ENCODE data around the gene TAF10. TPM values are rescaled to one million over a fixed set of nuclear protein-coding genes. Genes with fewer than 3 reads are reported as not detected.

TAF10 gene
- total RNA-seq, 3 donors from 2014 or later (not counting 1 experiment from before 2014, with no cell fraction given): 154 to 191 (median 158) TPM

GRCh38 chr11:6628526-6628925 is 16.5 kb upstream of the TAF10 start:
- H3K27me3 ChIP-seq (ENCODE audit: control insufficient read depth, insufficient read depth, low read length): no peaks in the 10 kb centered on the region
- no peak for DNase-seq
- H3K4me3 ChIP-seq (ENCODE audit: low read length): no peak overlapping the region
- Mint-ChIP-seq H3K36me3 (no peaks in the 10 kb centered on the region), H3K9me3 (no peaks in the 10 kb centered on the region), H3K4me3 (no peak overlapping the region), H3K27ac (peak overlapping the region in 1 of 2 donors; percentile 10), H3K4me1 (peaks cover 9 to 12% of the 10 kb centered on the region in 2 donors), H3K27me3 (ENCODE audit: low read depth in 2 of 2) (no peaks in the 10 kb centered on the region)
- no peak for ATAC-seq
- peaks cover 9% of the 10 kb centered on the region for H3K4me1 ChIP-seq (ENCODE audit: control insufficient read depth, insufficient read depth, low read length)
- intact Hi-C loops (cut with micrococcal nuclease): no loop called here
- WGBS (ENCODE audit: insufficient coverage): 97% methylated on average over 4 of the region's 4 CpGs
- no peaks in the 10 kb centered on the region for H3K36me3 ChIP-seq (ENCODE audit: control insufficient read depth, insufficient read depth, low read length)
- H3K9me3 ChIP-seq (ENCODE audit: control insufficient read depth, insufficient read depth, low read length): no peaks in the 10 kb centered on the region
- no peak overlapping the region for H3K27ac ChIP-seq (ENCODE audit: low read length)
- TF ChIP-seq CTCF (IDR thresholded peaks at IDR 0.05): no peak

GRCh38 chr11:6627762-6628241 is 15.8 kb upstream of the TAF10 start:
- no peaks in the 10 kb centered on the region for H3K36me3 Mint-ChIP-seq
- WGBS (ENCODE audit: insufficient coverage): no CpG with 5 or more reads among the region's 2 CpGs
- Histone ChIP-seq H3K4me1 (ENCODE audit: control insufficient read depth, insufficient read depth, low read length) (peaks cover 9% of the 10 kb centered on the region), H3K4me3 (ENCODE audit: low read length) (no peak overlapping the region), H3K27ac (ENCODE audit: low read length) (peak overlapping the region; percentile 11), H3K9me3 (ENCODE audit: control insufficient read depth, insufficient read depth, low read length) (no peaks in the 10 kb centered on the region), H3K36me3 (ENCODE audit: control insufficient read depth, insufficient read depth, low read length) (no peaks in the 10 kb centered on the region), H3K27me3 (ENCODE audit: control insufficient read depth, insufficient read depth, low read length) (no peaks in the 10 kb centered on the region)
- H3K27ac Mint-ChIP-seq: peak overlapping the region; percentile 10 to 24
- TF ChIP-seq CTCF (IDR thresholded peaks at IDR 0.05): no peak
- peak in 1 of 2 donors; percentile 66 for DNase-seq
- ATAC-seq: peak; percentile 67 to 87 (median 79)
- H3K4me3 Mint-ChIP-seq: peak overlapping the region; percentile 52
- H3K9me3 Mint-ChIP-seq: no peaks in the 10 kb centered on the region
- intact Hi-C loops (cut with micrococcal nuclease): no loop called here
- H3K4me1 Mint-ChIP-seq: peaks cover 9 to 12% of the 10 kb centered on the region in 2 donors
- H3K27me3 Mint-ChIP-seq (ENCODE audit: low read depth in 2 of 2): no peaks in the 10 kb centered on the region

GRCh38 chr11:6626971-6627761 is 15.2 kb upstream of the TAF10 start:
- H3K4me3 Mint-ChIP-seq: peak overlapping the region; percentile 52
- H3K27ac ChIP-seq (ENCODE audit: low read length): peak overlapping the region; percentile 11
- no peaks in the 10 kb centered on the region for H3K27me3 Mint-ChIP-seq (ENCODE audit: low read depth in 2 of 2)
- H3K27me3 ChIP-seq (ENCODE audit: control insufficient read depth, insufficient read depth, low read length): no peaks in the 10 kb centered on the region
- intact Hi-C loops (cut with micrococcal nuclease): no loop called here
- H3K4me1 Mint-ChIP-seq: peaks cover 9 to 12% of the 10 kb centered on the region in 2 donors
- no peaks in the 10 kb centered on the region for H3K9me3 Mint-ChIP-seq
- no peak for DNase-seq
- H3K9me3 ChIP-seq (ENCODE audit: control insufficient read depth, insufficient read depth, low read length): no peaks in the 10 kb centered on the region
- ATAC-seq: no peak
- TF ChIP-seq CTCF (IDR thresholded peaks at IDR 0.05): no peak
- no peaks in the 10 kb centered on the region for H3K36me3 ChIP-seq (ENCODE audit: control insufficient read depth, insufficient read depth, low read length)
- H3K4me1 ChIP-seq (ENCODE audit: control insufficient read depth, insufficient read depth, low read length): peaks cover 9% of the 10 kb centered on the region
- H3K4me3 ChIP-seq (ENCODE audit: low read length): no peak overlapping the region
- H3K27ac Mint-ChIP-seq: peak overlapping the region; percentile 10 to 24
- no peaks in the 10 kb centered on the region for H3K36me3 Mint-ChIP-seq
- 89% methylated on average over 19 of the region's 19 CpGs for WGBS (ENCODE audit: insufficient coverage)
